Neural cell (in vitro differentiated cells): Measurements from ENCODE around the gene PRXL2A. TPM values are rescaled to one million over a fixed set of nuclear protein-coding genes. Genes with fewer than 3 reads are reported as not detected.

Source experiments
- H2AFZ ChIP-seq: fragments of 200-600, 300-800 bp; sonication (generic), shearing (Covaris generic); 2 replicates; pipeline ENCODE4 v1.6.0; 2014; ENCODE audit warnings: low read depth, mild to moderate bottlenecking, antibody characterized with exemption, low read length, moderate library complexity
- H3F3A ChIP-seq: fragments of 200-600 bp; shearing (Covaris generic); 2 replicates; pipeline ENCODE4 v1.6.1; 2016; ENCODE audit warnings: mild to moderate bottlenecking, moderate library complexity, mixed read lengths, antibody characterized with exemption, low read length; ENCODE audit not compliant: insufficient read depth, poor library complexity, severe bottlenecking
- H3K27ac ChIP-seq: fragments of 200-600, 300-800 bp; sonication (generic), shearing (Covaris generic); 2 replicates; pipeline ENCODE4 v1.5.1; 2014; ENCODE audit warnings: mild to moderate bottlenecking, low read length, moderate library complexity
- H3K27me3 ChIP-seq: fragments of 300-800, 200-600 bp; sonication (generic), shearing (Covaris generic); 2 replicates; pipeline ENCODE4 v1.6.0; 2014; ENCODE audit warnings: mild to moderate bottlenecking, low read depth, low read length, moderate library complexity; ENCODE audit not compliant: insufficient read depth
- H3K36me3 ChIP-seq: fragments of 300-800, 200-600 bp; sonication (generic), shearing (Covaris generic); 2 replicates; pipeline ENCODE4 v1.5.1; 2014; ENCODE audit warnings: mild to moderate bottlenecking, antibody characterized with exemption, low read length, moderate library complexity; ENCODE audit not compliant: insufficient read depth
- H3K4me2 ChIP-seq: fragments of 300-800, 200-600 bp; sonication (generic), shearing (Covaris generic); 2 replicates; pipeline ENCODE4 v1.6.0; 2014; ENCODE audit warnings: mild to moderate bottlenecking, low read length
- H3K4me3 ChIP-seq: fragments of 300-800, 200-600 bp; sonication (generic), shearing (Covaris generic); 2 replicates; pipeline ENCODE4 v1.5.1; 2014; ENCODE audit warnings: mild to moderate bottlenecking, low read length, moderate library complexity
- H3K79me2 ChIP-seq: fragments of 200-600 bp; shearing (Covaris generic); replicated peaks from 2 replicates; pipeline ENCODE4 v1.6.0; 2014; ENCODE audit warnings: mild to moderate bottlenecking, low read length, moderate library complexity; ENCODE audit not compliant: insufficient read depth
- H3K9ac ChIP-seq: fragments of 300-800, 200-600 bp; sonication (generic), shearing (Covaris generic); 2 replicates; pipeline ENCODE4 v1.6.1; 2016; ENCODE audit warnings: mild to moderate bottlenecking, low read length, mixed read lengths
- H3K9me2 ChIP-seq: fragments of 200-600 bp; shearing (Covaris generic); 2 replicates; pipeline ENCODE4 v1.6.1; 2016; ENCODE audit warnings: mild to moderate bottlenecking, low read length, mixed read lengths; ENCODE audit not compliant: insufficient read depth
- H3K9me3 ChIP-seq: fragments of 200-600, 300-800 bp; sonication (generic), shearing (Covaris generic); 2 replicates; pipeline ENCODE4 v1.6.1; 2016; ENCODE audit warnings: mild to moderate bottlenecking, mixed run types, low read length, moderate library complexity, mixed read lengths
- H4K20me1 ChIP-seq: fragments of 200-600 bp; shearing (Covaris generic); 2 replicates; pipeline ENCODE4 v1.6.1; 2016; ENCODE audit warnings: mild to moderate bottlenecking, mixed run types; ENCODE audit not compliant: insufficient read depth
- EP300 ChIP-seq: fragments of 450-650 bp; conservative IDR thresholded peaks from 2 replicates; pipeline ENCODE4 v1.6.1; 2014; ENCODE audit warnings: antibody characterized with exemption, mild to moderate bottlenecking, moderate library complexity; ENCODE audit not compliant: poor library complexity, severe bottlenecking
- EZH2 ChIP-seq: fragments of 200-600, 300-800 bp; shearing (Covaris generic), sonication (generic); IDR thresholded peaks from 2 replicates; pipeline ENCODE4 v1.6.1; 2014; ENCODE audit warnings: antibody characterized with exemption, low read length, borderline replicate concordance, mild to moderate bottlenecking; ENCODE audit not compliant: insufficient read depth, poor library complexity, severe bottlenecking
- MXI1 ChIP-seq: fragments of 450-650 bp; conservative IDR thresholded peaks from 2 replicates; pipeline ENCODE4 v1.6.1; 2014; ENCODE audit warnings: antibody characterized with exemption, mild to moderate bottlenecking; ENCODE audit not compliant: poor library complexity, severe bottlenecking
- POLR2AphosphoS5 ChIP-seq: IDR thresholded peaks from 2 replicates; pipeline ENCODE4 v1.6.1; 2012
- RAD21 ChIP-seq: fragments of 450-650 bp; conservative IDR thresholded peaks from 2 replicates; pipeline ENCODE4 v1.6.1; 2014; ENCODE audit warnings: antibody characterized with exemption, mild to moderate bottlenecking, moderate library complexity
- SMC3 ChIP-seq: fragments of 450-650 bp; conservative IDR thresholded peaks from 2 replicates; pipeline ENCODE4 v1.6.1; 2014; ENCODE audit warnings: antibody characterized with exemption, mild to moderate bottlenecking, moderate library complexity; ENCODE audit not compliant: poor library complexity
- TAF1 ChIP-seq: IDR thresholded peaks from 2 replicates; pipeline ENCODE4 v1.6.1; 2012; ENCODE audit warnings: low read depth
- polyA plus RNA-seq: library from polyadenylated mRNA; depleted of rRNA; stranded (reverse); fragments of >200 nt; gene quantifications from 2 replicates; pipeline ENCODE4 v1.2.3, GENCODE V29; 2014
- TF ChIP-seq, protein P1 (sequence below): IDR thresholded peaks from 2 replicates; pipeline ENCODE4 v1.6.1; 2012; ENCODE audit warnings: borderline replicate concordance
- TF ChIP-seq, protein P2 (sequence below): fragments of 450-650 bp; IDR thresholded peaks from 2 replicates; pipeline ENCODE4 v1.5.1; 2014; ENCODE audit warnings: antibody characterized with exemption, mild to moderate bottlenecking, moderate library complexity; ENCODE audit not compliant: poor library complexity, severe bottlenecking

PRXL2A gene
- polyA plus RNA-seq, 1 donor from 2014 or later, result 60.5 TPM

DNA sequence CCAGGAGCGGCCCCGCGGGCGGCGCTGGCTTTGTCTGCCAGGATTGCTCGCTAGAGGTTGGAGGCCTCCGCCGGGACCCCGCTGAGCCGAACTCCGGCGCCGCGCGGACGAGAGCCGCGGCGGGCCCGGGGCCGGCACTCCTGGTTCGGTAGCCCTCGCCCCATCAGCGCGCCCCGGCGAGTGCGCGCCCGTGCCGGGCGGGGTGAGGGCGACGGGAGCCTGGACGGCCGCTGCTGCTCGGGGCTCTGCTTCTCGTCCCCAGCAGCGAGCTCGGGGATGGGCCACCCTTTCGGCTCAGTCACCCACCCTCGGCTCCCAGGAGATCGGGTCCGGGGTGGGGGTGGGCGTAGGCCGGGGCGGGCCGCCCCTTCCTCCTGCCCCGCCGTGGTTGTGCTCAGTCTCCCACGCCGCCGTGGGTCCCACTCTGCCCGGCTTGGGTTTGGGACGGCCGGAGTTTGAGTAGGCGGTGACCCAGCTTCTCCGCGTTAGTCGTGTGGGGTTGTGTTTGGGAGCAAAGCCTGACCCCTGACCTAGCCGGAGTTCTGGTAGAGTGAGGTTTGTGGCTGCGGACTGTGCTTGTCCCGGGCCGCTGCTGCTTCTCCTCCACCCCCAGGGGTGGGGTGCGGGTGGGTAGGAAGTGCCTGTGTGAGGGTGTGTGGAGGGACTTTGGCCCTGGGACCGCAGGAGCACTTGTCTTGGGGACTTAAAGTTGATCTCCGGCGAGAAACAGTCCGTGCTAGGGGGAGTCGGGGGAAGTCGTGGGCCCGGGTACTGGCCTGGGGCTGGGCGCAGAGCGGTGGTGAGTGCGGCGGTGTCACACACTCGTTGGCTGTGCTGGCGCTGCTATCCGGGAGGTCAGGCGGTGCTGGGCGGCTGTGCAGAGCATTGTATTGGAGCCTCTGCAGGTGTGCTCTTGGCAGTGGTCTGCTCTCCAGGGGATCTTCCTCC is 46.4 kb downstream of the PRXL2A start:
- Histone ChIP-seq H3K79me2 (peaks cover 52% of the 10 kb centered on the region), H3K9me2 (no peaks in the 10 kb centered on the region), H3K4me2 (peak overlapping the region; percentile 62), H3K4me3 (peak overlapping the region; percentile 95), H3K9ac (peak overlapping the region; percentile 86), H4K20me1 (no peaks in the 10 kb centered on the region), H3K36me3 (no peaks in the 10 kb centered on the region), H3K9me3 (no peaks in the 10 kb centered on the region), H3K27me3 (no peaks in the 10 kb centered on the region), H3F3A (no peaks in the 10 kb centered on the region), H3K27ac (peak overlapping the region; percentile 52), H2AFZ (peak overlapping the region; percentile 76)
- TF ChIP-seq MXI1 (peak; percentile 8), EP300 (no peak), RAD21 (no peak), POLR2AphosphoS5 (peak; percentile 1), SMC3 (no peak), EZH2 (no peak), TAF1 (no peak)
- TF ChIP-seq, protein P1, sequence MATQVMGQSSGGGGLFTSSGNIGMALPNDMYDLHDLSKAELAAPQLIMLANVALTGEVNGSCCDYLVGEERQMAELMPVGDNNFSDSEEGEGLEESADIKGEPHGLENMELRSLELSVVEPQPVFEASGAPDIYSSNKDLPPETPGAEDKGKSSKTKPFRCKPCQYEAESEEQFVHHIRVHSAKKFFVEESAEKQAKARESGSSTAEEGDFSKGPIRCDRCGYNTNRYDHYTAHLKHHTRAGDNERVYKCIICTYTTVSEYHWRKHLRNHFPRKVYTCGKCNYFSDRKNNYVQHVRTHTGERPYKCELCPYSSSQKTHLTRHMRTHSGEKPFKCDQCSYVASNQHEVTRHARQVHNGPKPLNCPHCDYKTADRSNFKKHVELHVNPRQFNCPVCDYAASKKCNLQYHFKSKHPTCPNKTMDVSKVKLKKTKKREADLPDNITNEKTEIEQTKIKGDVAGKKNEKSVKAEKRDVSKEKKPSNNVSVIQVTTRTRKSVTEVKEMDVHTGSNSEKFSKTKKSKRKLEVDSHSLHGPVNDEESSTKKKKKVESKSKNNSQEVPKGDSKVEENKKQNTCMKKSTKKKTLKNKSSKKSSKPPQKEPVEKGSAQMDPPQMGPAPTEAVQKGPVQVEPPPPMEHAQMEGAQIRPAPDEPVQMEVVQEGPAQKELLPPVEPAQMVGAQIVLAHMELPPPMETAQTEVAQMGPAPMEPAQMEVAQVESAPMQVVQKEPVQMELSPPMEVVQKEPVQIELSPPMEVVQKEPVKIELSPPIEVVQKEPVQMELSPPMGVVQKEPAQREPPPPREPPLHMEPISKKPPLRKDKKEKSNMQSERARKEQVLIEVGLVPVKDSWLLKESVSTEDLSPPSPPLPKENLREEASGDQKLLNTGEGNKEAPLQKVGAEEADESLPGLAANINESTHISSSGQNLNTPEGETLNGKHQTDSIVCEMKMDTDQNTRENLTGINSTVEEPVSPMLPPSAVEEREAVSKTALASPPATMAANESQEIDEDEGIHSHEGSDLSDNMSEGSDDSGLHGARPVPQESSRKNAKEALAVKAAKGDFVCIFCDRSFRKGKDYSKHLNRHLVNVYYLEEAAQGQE, result peak; percentile 45
- TF ChIP-seq, protein P2, sequence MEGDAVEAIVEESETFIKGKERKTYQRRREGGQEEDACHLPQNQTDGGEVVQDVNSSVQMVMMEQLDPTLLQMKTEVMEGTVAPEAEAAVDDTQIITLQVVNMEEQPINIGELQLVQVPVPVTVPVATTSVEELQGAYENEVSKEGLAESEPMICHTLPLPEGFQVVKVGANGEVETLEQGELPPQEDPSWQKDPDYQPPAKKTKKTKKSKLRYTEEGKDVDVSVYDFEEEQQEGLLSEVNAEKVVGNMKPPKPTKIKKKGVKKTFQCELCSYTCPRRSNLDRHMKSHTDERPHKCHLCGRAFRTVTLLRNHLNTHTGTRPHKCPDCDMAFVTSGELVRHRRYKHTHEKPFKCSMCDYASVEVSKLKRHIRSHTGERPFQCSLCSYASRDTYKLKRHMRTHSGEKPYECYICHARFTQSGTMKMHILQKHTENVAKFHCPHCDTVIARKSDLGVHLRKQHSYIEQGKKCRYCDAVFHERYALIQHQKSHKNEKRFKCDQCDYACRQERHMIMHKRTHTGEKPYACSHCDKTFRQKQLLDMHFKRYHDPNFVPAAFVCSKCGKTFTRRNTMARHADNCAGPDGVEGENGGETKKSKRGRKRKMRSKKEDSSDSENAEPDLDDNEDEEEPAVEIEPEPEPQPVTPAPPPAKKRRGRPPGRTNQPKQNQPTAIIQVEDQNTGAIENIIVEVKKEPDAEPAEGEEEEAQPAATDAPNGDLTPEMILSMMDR, result no peak

DNA sequence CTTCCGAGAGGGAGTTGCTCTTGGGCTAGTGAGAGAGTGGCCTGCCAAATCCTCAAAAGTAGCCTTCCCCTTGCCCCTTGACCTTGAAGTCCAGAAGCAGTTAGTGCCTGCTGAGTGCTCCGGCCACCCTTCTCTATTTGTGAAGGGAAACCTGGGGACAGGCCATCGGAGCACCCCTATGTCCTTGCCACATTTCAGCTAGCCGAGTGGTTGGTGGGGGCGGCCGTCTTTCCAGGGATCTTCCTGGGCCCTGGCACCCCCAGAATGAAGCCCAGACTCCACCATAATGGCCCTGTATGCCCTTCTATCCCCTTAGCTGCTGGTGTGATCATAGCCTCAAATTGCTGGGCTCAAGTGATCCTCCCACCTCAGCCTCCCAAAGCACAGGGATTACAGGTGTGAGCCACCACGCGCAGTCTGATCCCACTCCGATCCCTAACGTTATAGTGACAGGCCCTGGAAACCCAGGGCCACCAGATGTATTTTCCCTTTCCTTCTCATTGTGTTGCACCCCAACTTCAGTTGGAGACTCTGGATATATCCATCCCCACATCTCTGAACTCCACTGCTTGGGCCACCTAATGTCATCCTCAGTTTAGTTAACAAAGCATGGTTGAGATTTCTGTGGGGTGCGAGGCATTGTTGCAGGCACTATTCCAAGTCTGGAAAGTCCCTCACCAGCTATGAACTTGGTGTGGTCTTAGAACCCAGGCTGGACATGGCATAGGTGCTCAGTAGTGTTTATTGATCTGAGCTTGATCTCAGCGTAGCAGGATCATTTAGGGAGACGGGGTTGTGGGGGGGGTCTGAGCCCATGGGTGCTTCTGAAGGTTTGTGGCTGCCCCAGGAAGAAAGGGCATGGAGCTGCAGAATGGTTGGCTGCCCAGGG is 47.4 kb downstream of the PRXL2A start:
- H3K4me2 ChIP-seq, result peak overlapping the region; percentile 62
- H3K4me3 ChIP-seq, result peak overlapping the region; percentile 95
- no peaks in the 10 kb centered on the region for H3F3A ChIP-seq
- H3K36me3 ChIP-seq, result no peaks in the 10 kb centered on the region
- TF ChIP-seq EZH2 (no peak), TAF1 (no peak), SMC3 (no peak), EP300 (no peak), RAD21 (no peak), POLR2AphosphoS5 (no peak), MXI1 (no peak)
- TF ChIP-seq, protein P2, result no peak
- TF ChIP-seq, protein P1, result no peak
- H3K9me2 ChIP-seq, result no peaks in the 10 kb centered on the region
- H3K9me3 ChIP-seq, result no peaks in the 10 kb centered on the region
- H3K27me3 ChIP-seq, result no peaks in the 10 kb centered on the region
- H2AFZ ChIP-seq, result no peak overlapping the region
- peak overlapping the region; percentile 86 for H3K9ac ChIP-seq
- peaks cover 62% of the 10 kb centered on the region for H3K79me2 ChIP-seq
- H4K20me1 ChIP-seq, result no peaks in the 10 kb centered on the region
- H3K27ac ChIP-seq, result peak overlapping the region; percentile 52
